Measurements from ENCODE around the gene CLCN6.

CLCN6 gene

GRCh38 chr1:11778336-11778735, 27.7 kb upstream of the CLCN6 start:
- Histone ChIP-seq H3K4me1 (no peaks in the 10 kb centered on the region), H3K36me3 (no peaks in the 10 kb centered on the region), H3K4me3 (ENCODE audit: low read depth, low read length) (no peak overlapping the region), H3K27me3 (no peaks in the 10 kb centered on the region), H3K9me3 (no peaks in the 10 kb centered on the region)
- DNase-seq = no peak
- TF ChIP-seq CTCF (IDR thresholded peaks at IDR 0.05; ENCODE audit: low read depth, low read length) = no peak

GRCh38 chr1:11778844-11779623, 27.0 kb upstream of the CLCN6 start:
- TF ChIP-seq CTCF (IDR thresholded peaks at IDR 0.05; ENCODE audit: low read depth, low read length) = no peak
- Histone ChIP-seq H3K4me1 (no peaks in the 10 kb centered on the region), H3K36me3 (no peaks in the 10 kb centered on the region), H3K27me3 (no peaks in the 10 kb centered on the region), H3K9me3 (no peaks in the 10 kb centered on the region), H3K4me3 (ENCODE audit: low read depth, low read length) (no peak overlapping the region)
- DNase-seq = no peak

- Histone ChIP-seq H3K36me3 (no peaks in the 10 kb centered on the region), H3K4me3 (ENCODE audit: low read depth, low read length) (no peak overlapping the region), H3K4me1 (no peaks in the 10 kb centered on the region), H3K27me3 (no peaks in the 10 kb centered on the region), H3K9me3 (no peaks in the 10 kb centered on the region)
- no peak for DNase-seq
- TF ChIP-seq CTCF (IDR thresholded peaks at IDR 0.05; ENCODE audit: low read depth, low read length) = no peak
Measured at GRCh38 chr1:11779715-11780379, 26.1 kb upstream of the CLCN6 start.

DNA sequence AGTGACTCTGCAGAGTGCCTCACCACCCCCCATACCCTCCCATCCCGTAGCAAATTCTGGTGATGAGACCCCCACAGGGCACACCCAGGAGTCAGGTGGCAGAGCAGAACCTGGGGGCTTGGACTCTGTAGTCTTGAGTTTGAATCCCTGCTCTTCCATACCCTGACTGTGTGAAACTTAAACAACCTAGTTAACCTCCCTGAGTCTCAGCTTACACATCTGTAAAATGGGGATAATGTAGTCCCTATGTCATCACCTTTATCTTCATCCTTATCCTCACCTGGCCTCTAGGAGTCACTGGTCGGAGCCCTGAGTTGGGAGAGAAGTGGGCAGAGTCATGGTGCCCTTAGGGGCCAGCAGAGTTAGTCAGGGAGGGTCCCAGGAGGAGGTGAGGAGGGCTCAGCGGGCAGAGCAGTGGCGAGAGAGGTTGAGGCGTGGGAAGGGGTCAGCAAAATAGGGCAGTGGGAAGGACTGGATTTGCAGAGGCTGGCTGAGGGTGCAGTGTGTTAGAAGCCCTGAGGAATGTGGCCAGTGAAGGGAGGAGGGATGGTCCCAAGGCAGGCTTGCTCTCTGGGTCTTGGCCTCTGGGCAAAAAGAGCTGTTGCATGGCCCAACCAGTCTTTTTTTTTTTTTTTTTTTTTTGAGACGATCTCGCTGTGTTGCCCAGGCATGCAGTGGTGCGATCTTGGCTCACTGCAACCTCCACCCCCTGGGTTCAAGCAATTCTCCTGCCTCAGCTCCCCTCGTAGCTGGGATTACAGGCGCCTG, 25.4 kb upstream of the CLCN6 start:
- Histone ChIP-seq H3K36me3 (no peaks in the 10 kb centered on the region), H3K4me3 (ENCODE audit: low read depth, low read length) (no peak overlapping the region), H3K4me1 (no peaks in the 10 kb centered on the region), H3K9me3 (no peaks in the 10 kb centered on the region), H3K27me3 (no peaks in the 10 kb centered on the region)
- no peak for DNase-seq
- TF ChIP-seq CTCF (IDR thresholded peaks at IDR 0.05; ENCODE audit: low read depth, low read length) = no peak

DNA sequence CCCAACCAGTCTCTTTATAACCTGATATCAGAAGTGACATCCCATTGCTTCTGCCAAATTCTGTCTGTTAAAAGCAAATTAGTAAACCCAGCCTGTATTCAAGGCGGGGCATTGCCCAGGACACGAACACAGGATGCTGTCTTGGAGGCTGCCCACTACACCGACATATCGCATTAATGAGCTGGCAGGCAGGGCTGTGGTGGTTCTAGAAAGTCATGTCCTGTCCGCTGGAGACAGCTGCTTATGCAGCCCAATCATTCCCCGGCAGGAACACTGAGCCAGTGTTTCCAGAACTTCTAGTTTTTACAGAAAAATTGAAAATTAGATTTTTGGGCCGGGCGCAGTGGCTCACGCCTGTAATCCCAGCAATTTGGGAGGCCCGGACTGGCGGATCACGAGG, 24.7 kb upstream of the CLCN6 start:
- no peaks in the 10 kb centered on the region for H3K36me3 ChIP-seq
- H3K4me3 ChIP-seq (ENCODE audit: low read depth, low read length) = no peak overlapping the region
- no peaks in the 10 kb centered on the region for H3K27me3 ChIP-seq
- DNase-seq = no peak
- TF ChIP-seq CTCF (IDR thresholded peaks at IDR 0.05; ENCODE audit: low read depth, low read length) = no peak
- H3K4me1 ChIP-seq = no peaks in the 10 kb centered on the region
- H3K9me3 ChIP-seq = no peaks in the 10 kb centered on the region
